ENCODE data around the gene PYGO2. TPM values are rescaled to one million over a fixed set of nuclear protein-coding genes. Genes with fewer than 3 reads are reported as not detected.
"Not testable (repeated sequence)": the region's sequence is repeated elsewhere in the genome, so short reads cannot be mapped to it uniquely, and the experiment has no call there.

The PYGO2 gene
- total RNA-seq, 1 donor from 2014 or later, result 20.9 TPM

DNA sequence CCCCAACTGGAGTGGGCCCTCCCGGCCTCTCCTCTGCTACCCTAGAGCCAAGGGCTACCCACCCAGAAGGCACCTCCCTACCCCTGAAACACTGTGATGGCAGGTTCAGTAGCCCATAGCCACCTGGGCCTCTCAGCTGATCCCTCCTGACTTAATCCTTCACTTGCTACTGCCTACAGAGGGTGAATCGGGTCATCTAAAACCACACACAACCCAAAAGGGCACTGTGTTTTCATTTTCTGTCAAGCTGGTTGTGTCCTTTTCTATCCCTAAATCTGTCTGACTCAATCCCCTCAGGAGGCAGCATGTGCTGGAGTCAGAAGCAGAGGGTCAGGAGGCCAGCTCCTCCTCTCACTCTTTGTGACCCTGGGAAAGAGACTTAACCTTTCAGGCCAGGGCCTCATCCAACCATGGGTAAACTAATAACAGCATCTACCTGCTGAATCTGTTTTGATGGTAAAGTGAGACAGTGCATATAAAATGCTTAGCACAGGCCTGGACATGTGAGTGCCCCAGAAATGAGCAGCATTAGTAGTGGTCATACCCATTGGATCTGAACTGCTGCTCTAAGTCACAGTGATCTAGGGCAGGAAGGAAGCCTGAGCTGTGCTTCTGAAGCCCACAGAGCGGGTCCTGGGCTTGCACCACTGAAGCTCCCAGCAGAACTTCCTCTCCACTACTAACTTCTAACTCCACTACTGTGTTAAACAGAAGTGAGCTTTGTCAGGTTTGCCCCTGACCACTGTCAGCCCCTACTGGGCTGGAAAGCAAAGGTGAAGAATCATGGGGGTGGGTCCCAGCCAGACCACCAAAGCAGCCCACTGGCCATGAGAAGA lies 36.0 kb downstream of the PYGO2 start:
- no peak for DNase-seq (ENCODE audit: extremely low read depth, low read depth, low spot score)

DNA sequence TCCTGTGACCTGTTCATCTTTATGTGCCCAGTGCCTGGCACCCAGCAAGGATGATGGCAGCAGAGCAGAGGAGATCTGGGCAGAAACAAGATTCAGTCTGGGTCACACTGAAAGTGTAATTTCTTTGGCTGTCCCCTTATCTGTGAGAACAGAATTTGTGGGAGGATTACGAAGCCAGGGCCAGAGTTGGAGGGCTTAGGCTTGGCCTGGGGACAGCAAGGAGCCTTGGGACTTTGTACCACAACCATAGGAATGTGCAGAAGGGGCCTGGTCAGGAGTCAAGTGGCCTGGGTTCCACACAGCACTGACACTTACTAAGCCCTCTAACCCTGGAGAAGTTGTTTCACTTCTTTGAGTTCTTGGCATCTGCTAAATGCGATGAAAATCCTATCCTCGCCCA lies 37.9 kb downstream of the PYGO2 start:
- DNase-seq (ENCODE audit: extremely low read depth, low read depth, low spot score), result no peak

DNA sequence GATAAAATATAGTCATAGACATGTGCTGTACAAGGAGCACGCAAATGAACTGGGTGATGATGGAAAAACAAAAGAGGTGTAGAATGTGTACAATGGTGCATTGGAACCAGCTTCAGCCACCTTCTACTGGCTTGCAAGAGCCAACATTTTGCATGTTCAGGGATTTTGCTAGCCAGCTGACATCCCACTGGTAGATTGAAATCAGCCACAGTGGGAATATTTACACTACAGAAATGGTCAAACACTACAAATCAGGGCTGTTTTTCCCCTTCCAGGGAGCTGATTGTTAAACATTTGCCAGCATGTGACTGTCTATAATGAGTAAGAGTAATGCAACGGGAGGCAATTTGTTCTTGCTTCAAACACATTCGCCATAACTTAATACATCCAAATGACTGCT lies 48.3 kb downstream of the PYGO2 start:
- no peak for DNase-seq (ENCODE audit: extremely low read depth, low read depth, low spot score)

DNA sequence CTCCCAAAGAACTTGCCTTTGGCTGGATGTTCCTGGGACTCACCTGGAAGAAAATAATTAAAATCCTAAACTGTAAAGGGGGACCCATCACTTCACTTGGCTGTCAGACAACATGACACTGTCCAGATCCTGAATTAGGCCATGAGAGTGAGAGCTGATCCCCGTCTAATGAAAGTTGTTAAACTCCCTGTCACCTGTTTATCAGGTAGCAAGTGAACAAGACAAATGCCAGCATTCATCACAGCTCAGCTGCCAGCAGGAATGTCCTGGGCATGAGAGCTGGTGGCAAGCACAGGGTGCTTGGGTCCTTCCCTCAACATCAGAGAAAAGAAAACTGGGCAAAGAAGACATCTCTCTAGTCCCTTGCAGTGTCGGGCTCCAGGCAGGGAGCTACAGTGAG lies 48.8 kb downstream of the PYGO2 start:
- DNase-seq (ENCODE audit: extremely low read depth, low read depth, low spot score), result no peak

GRCh38 chr1:154911691-154912550 lies 49.7 kb downstream of the PYGO2 start:
- no peak for DNase-seq (ENCODE audit: extremely low read depth, low read depth, low spot score)

DNA sequence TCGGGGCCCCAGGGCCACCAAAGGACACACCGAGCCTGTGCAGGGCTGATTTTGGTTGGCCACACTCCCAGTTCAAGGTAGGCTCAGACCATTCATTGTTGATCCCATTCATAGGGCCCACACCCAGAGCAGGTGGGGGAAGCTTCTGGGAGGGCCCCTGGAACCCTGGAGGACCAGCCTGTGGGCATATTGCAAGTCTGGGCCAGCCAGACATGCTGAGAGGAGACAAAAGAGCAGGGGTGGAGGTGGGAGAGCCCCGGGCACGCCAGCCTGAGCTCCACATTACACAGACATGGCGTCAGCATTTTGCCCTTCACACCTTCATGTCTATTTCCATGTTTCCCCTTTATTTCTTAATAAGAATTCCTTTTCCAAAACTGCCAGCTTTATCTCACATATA lies 50.7 kb downstream of the PYGO2 start:
- DNase-seq (ENCODE audit: extremely low read depth, low read depth, low spot score), result no peak

DNA sequence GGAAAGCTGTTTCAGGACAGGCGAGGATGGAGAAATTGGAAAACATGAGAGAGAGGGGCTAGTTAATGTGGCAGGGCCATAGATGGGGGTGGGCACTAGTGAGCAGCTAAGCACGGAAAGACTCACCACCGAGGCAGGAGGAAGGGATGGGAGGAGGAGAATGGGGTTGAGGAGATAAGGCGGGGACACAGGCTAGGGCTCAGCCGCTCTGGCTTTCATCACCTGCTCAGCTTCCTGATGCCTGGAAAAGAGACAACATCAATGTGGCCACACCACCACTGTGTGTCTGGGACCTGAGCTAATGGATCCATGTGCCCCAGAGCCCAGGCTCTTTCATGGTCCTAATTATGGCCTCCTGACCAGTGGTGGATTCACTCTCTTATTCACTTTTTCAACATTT lies 52.6 kb downstream of the PYGO2 start:
- no peak for DNase-seq (ENCODE audit: extremely low read depth, low read depth, low spot score)

GRCh38 chr1:154908129-154908528 lies 53.5 kb downstream of the PYGO2 start:
- not testable (repeated sequence) for DNase-seq (ENCODE audit: extremely low read depth, low read depth, low spot score)

Other genes with a start within 250 kb of the PYGO2 start
- 4.8 and 10.5 TPM in 2 replicates for gene KCNN3, start 91.5 kb downstream of the PYGO2 start, total RNA-seq
- 8.1 and 11.6 TPM in 2 replicates for gene PMVK, start 25.1 kb downstream of the PYGO2 start, total RNA-seq
- 108 and 115 TPM in 2 replicates for gene PBXIP1, start 5.7 kb downstream of the PYGO2 start, total RNA-seq
- 300 and 313 TPM in 2 replicates for gene SHC1, start 9.0 kb upstream of the PYGO2 start, total RNA-seq
- gene CKS1B, start 12.9 kb upstream of the PYGO2 start, total RNA-seq, result 37.8 and 57.8 TPM in 2 replicates
- 31.2 and 33.7 TPM in 2 replicates for gene FLAD1, start 21.6 kb upstream of the PYGO2 start, total RNA-seq
- not detected in 2 replicates for gene LENEP, start 31.8 kb upstream of the PYGO2 start, total RNA-seq
- gene ZBTB7B, start 41.0 kb upstream of the PYGO2 start, total RNA-seq, result 19.3 and 23.6 TPM in 2 replicates
- gene DCST2, start 72.0 kb upstream of the PYGO2 start, total RNA-seq, result 0.12 TPM in 1 of 2 replicates, not detected in the other
- not detected in 2 replicates for gene DCST1, start 72.0 kb upstream of the PYGO2 start, total RNA-seq
- 405 and 619 TPM in 2 replicates for gene ADAM15, start 89.5 kb upstream of the PYGO2 start, total RNA-seq
- gene EFNA4, start 102.0 kb upstream of the PYGO2 start, total RNA-seq, result 19.2 and 25.1 TPM in 2 replicates
- 1.5 and 4.0 TPM in 2 replicates for gene EFNA3, start 117.1 kb upstream of the PYGO2 start, total RNA-seq
- gene EFNA1, start 166.1 kb upstream of the PYGO2 start, total RNA-seq, result 77.9 and 195 TPM in 2 replicates
- 21.0 and 29.1 TPM in 2 replicates for gene SLC50A1, start 174.1 kb upstream of the PYGO2 start, total RNA-seq
- gene DPM3, start 178.7 kb upstream of the PYGO2 start, total RNA-seq, result 41.0 and 45.0 TPM in 2 replicates
- 121 and 150 TPM in 2 replicates for gene KRTCAP2, start 211.5 kb upstream of the PYGO2 start, total RNA-seq
- gene TRIM46, start 212.1 kb upstream of the PYGO2 start, total RNA-seq, result 9.9 and 11.8 TPM in 2 replicates
- gene THBS3, start 246.1 kb upstream of the PYGO2 start, total RNA-seq, result 12.5 and 18.2 TPM in 2 replicates
- 44.3 and 45.6 TPM in 2 replicates for gene MTX1, start 246.9 kb upstream of the PYGO2 start, total RNA-seq